Suppressor macrophage treated with lipopolysaccharide for 1 hour (primary cell): Measurements from ENCODE around the gene RSRC1.
"Not testable (repeated sequence)": the region's sequence is repeated elsewhere in the genome, so short reads cannot be mapped to it uniquely, and the experiment has no call there.

ENCODE experiments used
- DNase-seq, 3 donors: peaks; one replicate each; pipeline ENCODE4 v3.0.0-alpha.2; 2020 to 2022

RSRC1 gene

GRCh38 chr3:158330870-158331269 lies 221.0 kb downstream of the RSRC1 start:
- peak; percentile 27 to 46 (median 41) for DNase-seq

- peak in 2 of 3 donors; percentile 37 to 44 for DNase-seq
These were observed 223.8 kb downstream of the RSRC1 start for GRCh38 chr3:158333736-158334135.

- peak; percentile 70 to 83 (median 70) for DNase-seq
These were observed 227.2 kb downstream of the RSRC1 start for GRCh38 chr3:158337110-158337509.

GRCh38 chr3:158339638-158340037 lies 229.7 kb downstream of the RSRC1 start:
- DNase-seq, result no peak

GRCh38 chr3:158340951-158341350 lies 231.1 kb downstream of the RSRC1 start:
- DNase-seq, result not testable (repeated sequence)

- DNase-seq, result no peak
These were observed 238.1 kb downstream of the RSRC1 start for GRCh38 chr3:158347966-158348365.

- no peak for DNase-seq
These were observed 241.1 kb downstream of the RSRC1 start for GRCh38 chr3:158350971-158351370.

GRCh38 chr3:158352551-158352950 lies 242.7 kb downstream of the RSRC1 start:
- peak; percentile 74 to 89 (median 78) for DNase-seq

GRCh38 chr3:158354713-158355112 lies 244.8 kb downstream of the RSRC1 start:
- DNase-seq, result no peak

GRCh38 chr3:158355623-158356588 lies 246.0 kb downstream of the RSRC1 start:
- DNase-seq, result no peak

GRCh38 chr3:158359339-158359738 lies 249.4 kb downstream of the RSRC1 start:
- no peak for DNase-seq

- no peak for DNase-seq
These were observed 251.0 kb downstream of the RSRC1 start for GRCh38 chr3:158360756-158361448.

GRCh38 chr3:158368271-158368670 lies 258.4 kb downstream of the RSRC1 start:
- no peak for DNase-seq

GRCh38 chr3:158369279-158369678 lies 259.4 kb downstream of the RSRC1 start:
- DNase-seq, result no peak

- DNase-seq, result no peak
These were observed 269.6 kb downstream of the RSRC1 start for GRCh38 chr3:158379517-158379916.

- DNase-seq, result no peak
These were observed 271.5 kb downstream of the RSRC1 start for GRCh38 chr3:158381262-158381868.

- no peak for DNase-seq
These were observed 272.6 kb downstream of the RSRC1 start for GRCh38 chr3:158382479-158382878.

- DNase-seq, result no peak
These were observed 274.1 kb downstream of the RSRC1 start for GRCh38 chr3:158384019-158384418.

GRCh38 chr3:158395421-158395820 lies 285.5 kb downstream of the RSRC1 start:
- DNase-seq, result no peak

- DNase-seq, result no peak
These were observed 292.7 kb downstream of the RSRC1 start for GRCh38 chr3:158402590-158402989.

- no peak for DNase-seq
These were observed 293.1 kb downstream of the RSRC1 start for GRCh38 chr3:158403013-158403412.

- DNase-seq, result no peak
These were observed 294.3 kb downstream of the RSRC1 start for GRCh38 chr3:158404131-158404718.

- DNase-seq, result no peak
These were observed 295.6 kb downstream of the RSRC1 start for GRCh38 chr3:158405507-158405906.
